H1 (cell line): Measurements from ENCODE around the gene IKZF3. TPM values are rescaled to one million over a fixed set of nuclear protein-coding genes. Genes with fewer than 3 reads are reported as not detected.

Experiments
- CTCF ChIA-PET: fragments of 300-600 bp; sonication (Branson Sonifier 250); formaldehyde crosslinking; loops from one replicate; lab custom pipeline; 2021; ENCODE audit not compliant: partially characterized antibody; lab: Charles Lee
- POLR2A ChIA-PET: fragments of 300-600 bp; sonication (Branson Sonifier 250); formaldehyde crosslinking; loops from one replicate; lab custom pipeline; 2021; ENCODE audit warnings: inconsistent platforms; ENCODE audit not compliant: partially characterized antibody; lab: Charles Lee
- DNase-seq, 2 experiments: peaks; one replicate each; pipeline versions ENCODE4 v3.0.0 to v3.0.0-alpha.2; 2010 to 2022; ENCODE audit warnings: low spot score in 2 of 2, low read depth in 1 of 2, mixed read lengths in 1 of 2
- FAIRE-seq: peaks from 2 replicates; lab custom pipeline; 2011; peaks lifted over from hg19 to GRCh38; lab: Jason Lieb, UNC
- H2AFZ ChIP-seq: 2 replicates; pipeline ENCODE4 v1.8.1; 2012; ENCODE audit warnings: low read length, inconsistent platforms
- H2AK5ac ChIP-seq: 2 replicates; pipeline ENCODE4 v1.6.1; 2013; ENCODE audit warnings: low read depth, low read length
- H2BK120ac ChIP-seq: replicated peaks from 2 replicates; pipeline ENCODE3; 2013; ENCODE audit warnings: low read depth, low read length, inconsistent platforms
- H2BK12ac ChIP-seq: 2 replicates; pipeline ENCODE4 v1.6.1; 2013; ENCODE audit warnings: low read depth, low read length
- H2BK15ac ChIP-seq: 2 replicates; pipeline ENCODE4 v1.6.1; 2013; ENCODE audit warnings: low read length
- H2BK20ac ChIP-seq: 2 replicates; pipeline ENCODE4 v1.6.1; 2013; ENCODE audit warnings: low read length
- H2BK5ac ChIP-seq: 2 replicates; pipeline ENCODE4 v1.6.1; 2013; ENCODE audit warnings: low read depth, low read length
- H3K14ac ChIP-seq: 2 replicates; pipeline ENCODE4 v1.6.1; 2013; ENCODE audit warnings: inconsistent platforms; ENCODE audit not compliant: insufficient read length
- H3K18ac ChIP-seq: 2 replicates; pipeline ENCODE4 v1.6.1; 2013; ENCODE audit warnings: low read length; ENCODE audit errors: extremely low read depth
- H3K23ac ChIP-seq: 2 replicates; pipeline ENCODE4 v1.6.1; 2013; ENCODE audit warnings: inconsistent platforms; ENCODE audit not compliant: insufficient read length
- H3K23me2 ChIP-seq: 2 replicates; pipeline ENCODE4 v1.6.1; 2013; ENCODE audit warnings: low read depth, low read length
- H3K27ac ChIP-seq: 2 replicates; pipeline ENCODE4 v1.6.1; 2011; ENCODE audit warnings: low read depth, low read length, inconsistent platforms
- H3K27me3 ChIP-seq, 4 experiments: replicated peaks in 1 of 4; 1 replicate in 1 of 4; 2 replicates in 3 of 4; pipeline versions ENCODE4 v1.6.1 to v1.8.1; 2011 to 2013; ENCODE audit warnings: low read length in 3 of 4, mild to moderate bottlenecking in 3 of 4, inconsistent platforms in 2 of 4, mixed read lengths in 2 of 4, moderate library complexity in 1 of 4; ENCODE audit not compliant: control insufficient read depth in 3 of 4, insufficient read depth in 3 of 4; ENCODE audit errors: extremely low read depth in 1 of 4
- H3K36me3 ChIP-seq, 4 experiments: 2 replicates each; pipeline versions ENCODE4 v1.6.1 to v1.8.1; 2011 to 2013; ENCODE audit warnings: mild to moderate bottlenecking in 4 of 4, low read length in 3 of 4, moderate library complexity in 2 of 4, control low read depth in 1 of 4, inconsistent platforms in 1 of 4; ENCODE audit not compliant: insufficient read depth in 4 of 4, control insufficient read depth in 2 of 4
- H3K4ac ChIP-seq: replicated peaks from 2 replicates; pipeline ENCODE3; 2013; ENCODE audit warnings: low read length, low read depth, mixed read lengths, inconsistent platforms; ENCODE audit not compliant: insufficient read length
- H3K4me1 ChIP-seq, 4 experiments: replicated peaks in 1 of 4; 1 replicate in 1 of 4; 2 replicates in 3 of 4; pipeline versions ENCODE4 v1.6.1 to v1.8.1; 2011 to 2013; ENCODE audit warnings: low read length in 3 of 4, inconsistent platforms in 2 of 4, mixed read lengths in 1 of 4; ENCODE audit not compliant: insufficient read depth in 4 of 4, control insufficient read depth in 3 of 4
- H3K4me2 ChIP-seq, 2 experiments: 2 replicates each; pipeline versions ENCODE4 v1.6.1 to v1.8.1; 2011 to 2013; ENCODE audit warnings: low read depth in 2 of 2, low read length in 2 of 2, control low read depth in 1 of 2, inconsistent platforms in 1 of 2, mild to moderate bottlenecking in 1 of 2; ENCODE audit not compliant: insufficient read depth in 1 of 2
- H3K4me3 ChIP-seq, 4 experiments: fragments of 200-600, 300-600 bp in 1 of 4; sonication (generic), shearing (Covaris generic), sonication (Bioruptor Twin) in 1 of 4; 2 replicates each; pipeline versions ENCODE4 v1.5.1 to v1.8.1; 2011 to 2016; ENCODE audit warnings: low read length in 4 of 4, low read depth in 3 of 4, control low read depth in 2 of 4, inconsistent platforms in 2 of 4, mild to moderate bottlenecking in 2 of 4, mixed read lengths in 1 of 4, moderate library complexity in 1 of 4; ENCODE audit not compliant: insufficient read depth in 2 of 4; ENCODE audit errors: extremely low read depth in 1 of 4
- H3K56ac ChIP-seq: replicated peaks from 2 replicates; pipeline ENCODE3; 2013; ENCODE audit warnings: low read depth, mild to moderate bottlenecking, mixed read lengths, low read length, inconsistent platforms; ENCODE audit not compliant: insufficient read length
- H3K79me1 ChIP-seq: 2 replicates; pipeline ENCODE4 v1.6.1; 2013; ENCODE audit warnings: low read depth, low read length, control low read depth
- H3K79me2 ChIP-seq, 2 experiments: 2 replicates each; pipeline versions ENCODE4 v1.6.1 to v1.8.1; 2012 to 2013; ENCODE audit warnings: low read length in 2 of 2, mild to moderate bottlenecking in 2 of 2, inconsistent platforms in 1 of 2; ENCODE audit not compliant: insufficient read depth in 2 of 2, control insufficient read depth in 1 of 2
- H3K9ac ChIP-seq, 4 experiments: replicated peaks in 1 of 4; 1 replicate in 1 of 4; 2 replicates in 3 of 4; pipeline versions ENCODE4 v1.6.1 to v1.8.1; 2011 to 2013; ENCODE audit warnings: low read depth in 3 of 4, low read length in 3 of 4, control low read depth in 2 of 4, mild to moderate bottlenecking in 2 of 4, moderate library complexity in 2 of 4, inconsistent platforms in 1 of 4; ENCODE audit errors: extremely low read depth in 1 of 4
- H3K9me3 ChIP-seq, 2 experiments: 2 replicates each; pipeline versions ENCODE4 v1.6.1 to v1.8.1; 2012 to 2013; ENCODE audit warnings: mild to moderate bottlenecking in 2 of 2, moderate library complexity in 2 of 2, control low read depth in 1 of 2, inconsistent platforms in 1 of 2, low read depth in 1 of 2, low read length in 1 of 2, mixed read lengths in 1 of 2; ENCODE audit not compliant: insufficient read depth in 2 of 2
- H4K20me1 ChIP-seq, 2 experiments: replicated peaks in 1 of 2; 2 replicates each; pipeline versions ENCODE3 to v1.8.1; 2011 to 2013; ENCODE audit warnings: inconsistent platforms in 2 of 2, low read length in 2 of 2, mild to moderate bottlenecking in 1 of 2; ENCODE audit not compliant: insufficient read depth in 2 of 2, control insufficient read depth in 1 of 2
- H4K5ac ChIP-seq: 2 replicates; pipeline ENCODE4 v1.6.1; 2013; ENCODE audit warnings: low read length, low read depth, mixed read lengths, inconsistent platforms; ENCODE audit not compliant: insufficient read length
- H4K8ac ChIP-seq: 2 replicates; pipeline ENCODE4 v1.8.0; 2013; ENCODE audit warnings: mild to moderate bottlenecking, moderate library complexity, low read length, inconsistent platforms; ENCODE audit not compliant: insufficient read depth; ENCODE audit errors: extremely low read depth
- H4K91ac ChIP-seq: replicated peaks from 2 replicates; pipeline ENCODE3; 2013; ENCODE audit warnings: low read length, mixed read lengths, inconsistent platforms; ENCODE audit not compliant: insufficient read length
- CHD2 ChIP-seq: IDR thresholded peaks from 2 replicates; pipeline ENCODE4 v1.6.1; 2012; ENCODE audit warnings: low read length, improper control_type of control experiment
- CTBP2 ChIP-seq: IDR thresholded peaks from 2 replicates; pipeline ENCODE4 v1.7.0; 2011; ENCODE audit warnings: borderline replicate concordance, mild to moderate bottlenecking, moderate library complexity, mixed read lengths, low read length; ENCODE audit not compliant: insufficient read depth, insufficient read length
- CTCF ChIP-seq, 3 experiments: IDR thresholded peaks; 1 replicate in 2 of 3; 2 replicates in 1 of 3; pipeline versions ENCODE4 v1.5.1 to v1.6.1; 2011; ENCODE audit warnings: low read length in 3 of 3, mild to moderate bottlenecking in 3 of 3, inconsistent platforms in 2 of 3, low read depth in 1 of 3, moderate library complexity in 1 of 3; ENCODE audit not compliant: insufficient read depth in 1 of 3; ENCODE audit errors: control extremely low read depth in 1 of 3
- HDAC2 ChIP-seq, 2 experiments: fragments of 300-600 bp in 1 of 2; sonication (generic) in 1 of 2; IDR thresholded peaks; 2 replicates each; pipeline ENCODE4 v1.6.1; 2011 to 2012; ENCODE audit warnings: low read depth in 2 of 2, low read length in 2 of 2, mild to moderate bottlenecking in 2 of 2, moderate library complexity in 2 of 2, borderline replicate concordance in 1 of 2, inconsistent platforms in 1 of 2
- JUND ChIP-seq: IDR thresholded peaks from 2 replicates; pipeline ENCODE4 v1.6.1; 2011; ENCODE audit warnings: mild to moderate bottlenecking, improper control_type of control experiment, low read length
- KDM4A ChIP-seq: IDR thresholded peaks from one replicate; pipeline ENCODE4 v1.7.1; 2012; ENCODE audit warnings: low read depth, mild to moderate bottlenecking, moderate library complexity, low read length, inconsistent platforms; ENCODE audit not compliant: severe bottlenecking
- SUZ12 ChIP-seq: fragments of 200-600 bp; sonication (generic); IDR thresholded peaks from 2 replicates; pipeline ENCODE4 v1.6.1; 2012; ENCODE audit warnings: mild to moderate bottlenecking, inconsistent platforms, low read length, moderate library complexity, mixed read lengths
- WGBS, 2 experiments: shearing (Covaris generic) in 1 of 2; methylation state at CpG; one replicate each; pipeline versions ENCODE4 v1.1.6 to v1.1.7; 2013 to 2015; ENCODE audit warnings: low lambda C conversion rate in 2 of 2, mixed read lengths in 2 of 2, inconsistent platforms in 1 of 2, low coverage in 1 of 2, missing lambda C conversion rate in 1 of 2; ENCODE audit not compliant: insufficient replicate concordance in 2 of 2, insufficient coverage in 1 of 2, insufficient read length in 1 of 2; ENCODE audit errors: extremely low coverage in 1 of 2, missing lambda C conversion rate in 1 of 2; 5-methylcytosine and 5-hydroxymethylcytosine counted together
- polyA plus RNA-seq, 7 experiments: library from polyadenylated mRNA; depleted of rRNA in 3 of 7; stranded (reverse) in 5 of 7; unstranded in 2 of 7; fragments of >200 nt in 5 of 7; fragments of 200-250 nt in 2 of 7; gene quantifications; 1 replicate in 5 of 7; 2 replicates in 1 of 7; 4 replicates in 1 of 7; pipeline versions ENCODE4 v1.2.1 to v1.2.3, GENCODE V29; 2011 to 2013; ENCODE audit warnings: missing spikeins in 2 of 7, mixed read lengths in 2 of 7
- total RNA-seq: library from RNA; stranded (reverse); fragmentation: NEBNext Ultra II Directional; extraction: Animal tissue kit (Norgen Biotek cat#: 25700); gene quantifications from 2 replicates; pipeline ENCODE4 v1.2.1, GENCODE V29; 2021

Gene IKZF3
- total and polyA plus RNA-seq, 2 of the 8 experiments (the other 6 are each of a cell fraction or from before 2014, with no cell fraction given): 0.23 to 0.56 TPM

- Histone ChIP-seq H3K56ac (no peak overlapping the region), H3K79me2 (no peaks in the 10 kb centered on the region), H2BK5ac (peak overlapping the region; percentile 84; the same call in 1 of the 2 replicates), H3K4me3 (peak overlapping the region; percentile 30 to 82 (median 74)), H4K91ac (peak overlapping the region; percentile 97), H3K27me3 (peaks cover 0 to 3% (median 2%) of the 10 kb centered on the region in 4 experiments; a peak in 2 of 7 replicates), H3K14ac (no peak overlapping the region), H3K23ac (no peak overlapping the region), H2AK5ac (no peak overlapping the region), H3K36me3 (no peaks in the 10 kb centered on the region), H2BK15ac (0 out of 2 replicates have a peak overlapping the region, but pooled peaks have one; percentile 46), H3K23me2 (peaks cover 10% of the 10 kb centered on the region; the same call in 1 of the 2 replicates), H2AFZ (no peak overlapping the region), H3K4ac (peak overlapping the region; percentile 87), H3K79me1 (no peaks in the 10 kb centered on the region; the same call in 1 of the 2 replicates), H3K4me1 (peaks cover 9 to 29% (median 21%) of the 10 kb centered on the region in 4 experiments), H2BK20ac (0 out of 2 replicates have a peak overlapping the region, but pooled peaks have one; percentile 48), H3K18ac (peak overlapping the region; percentile 95), H3K4me2 (peak overlapping the region; percentile 20 to 98), H3K27ac (no peak overlapping the region), H4K20me1 (no peaks in the 10 kb centered on the region), H4K5ac (peak overlapping the region; percentile 72), H2BK120ac (no peak overlapping the region), H3K9ac (peak overlapping the region in 3 of 4 experiments; percentile 49 to 67 (median 64); a peak in 5 of 7 replicates), H3K9me3 (no peaks in the 10 kb centered on the region), H4K8ac (peak overlapping the region; percentile 97), H2BK12ac (peak overlapping the region; percentile 32)
- DNase-seq: peak in 1 of 2 experiments; percentile 70
- FAIRE-seq: no peak
- ChIA-PET CTCF (interaction anchor here (0.7 to 8.2 kb wide), 18 partner anchors 11 to 559 kb away, joined by 3 to 102 read pairs (median 4); partner anchors contain the start of genes MIEN1 and PNMT), POLR2A (interaction anchor here (0.6 to 8.1 kb wide), 7 partner anchors 9 to 1332 kb away, joined by 3 to 54 read pairs (median 3); partner anchors contain the start of genes MIEN1 and PPP1R1B)
- 18% methylated on average over 40 of the region's 55 CpGs; no CpG with 5 or more reads in 1 of the 2 experiments for WGBS, 2 experiments
- TF ChIP-seq KDM4A: no peak
- TF ChIP-seq CTBP2: no peak
- no peak for TF ChIP-seq JUND
- TF ChIP-seq CTCF (IDR thresholded peaks at IDR 0.05; ENCODE audit: control extremely low read depth in 1 of 3, insufficient read depth in 1 of 3, low read depth in 1 of 3, low read length in 3 of 3): peak in 1 of 3 experiments; percentile 2; a peak in 1 of 4 replicates
- TF ChIP-seq SUZ12: peak; percentile 42; the same call in 1 of the 2 replicates
- 0 out of 4 replicates have a peak, but pooled peaks of 1 of the 2 experiments have one; percentile 68 for TF ChIP-seq HDAC2 (IDR thresholded peaks at IDR 0.05; ENCODE audit: borderline replicate concordance in 1 of 2, low read depth in 2 of 2, low read length in 2 of 2)
- TF ChIP-seq CHD2: no peak
Measured at GRCh38 chr17:39753514-39754160, 110.5 kb downstream of the IKZF3 start.
